ENCODE measurements around the gene HOXA10. TPM values are rescaled to one million over a fixed set of nuclear protein-coding genes. Genes with fewer than 3 reads are reported as not detected.

The HOXA10 gene
- total RNA-seq, 1 experiment from 2014 or later: 9.5 TPM

DNA sequence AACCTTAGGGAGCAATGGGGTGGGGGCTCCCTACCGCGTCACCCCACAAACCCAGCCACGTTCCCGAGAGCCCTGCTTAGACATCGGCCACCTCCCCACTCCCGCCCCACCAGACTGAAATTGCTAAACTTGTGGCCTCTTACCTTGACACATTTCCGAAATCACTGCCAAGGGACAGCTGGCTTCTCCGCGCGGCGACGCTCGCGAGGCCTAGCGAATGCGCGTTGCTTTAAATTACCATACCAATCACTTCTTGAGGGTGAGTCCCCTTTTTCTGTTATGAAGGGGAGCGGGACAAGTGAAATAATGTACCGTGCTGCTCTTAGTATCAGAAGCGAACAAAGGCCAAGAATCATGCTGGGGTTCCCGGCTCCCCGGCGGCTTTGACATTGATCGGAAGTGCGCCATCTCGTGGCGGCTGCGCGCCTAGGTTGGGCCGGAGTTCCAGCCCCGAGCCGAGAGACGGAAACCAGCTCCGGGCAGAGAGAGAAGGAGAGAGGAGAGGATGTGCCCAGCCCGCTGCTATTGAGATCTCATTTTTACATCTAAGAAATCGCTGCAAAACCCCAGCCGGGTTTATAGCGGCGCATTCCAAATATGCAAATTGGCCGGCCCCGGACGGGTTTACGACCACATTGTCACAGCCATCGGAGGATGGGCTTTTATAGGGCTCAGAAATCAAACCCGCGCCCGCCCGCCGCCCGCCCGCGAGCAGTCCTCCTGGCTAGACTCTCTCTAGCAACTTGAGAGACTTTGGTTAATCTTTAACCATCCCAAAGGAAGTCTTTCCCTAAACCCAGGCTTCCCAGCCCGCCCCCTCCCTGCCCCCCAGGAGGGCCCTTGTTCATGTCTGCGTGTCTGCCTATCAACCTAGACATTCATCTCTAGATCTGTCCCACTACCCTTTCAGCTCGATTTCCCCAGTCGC lies 5.6 kb upstream of the HOXA10 start:
- H3K9me3 Mint-ChIP-seq (ENCODE audit: unreplicated experiment): no peaks in the 10 kb centered on the region
- DNase-seq: peak; percentile 70 to 84
- ChIA-PET POLR2A (no interaction called here), CTCF (interaction anchor here (0.6 to 1.7 kb wide), 15 partner anchors 10 to 1229 kb away, joined by 3 to 13 read pairs (median 3); partner anchors contain the start of genes HOXA13, HOXA7, HOXA9 and TAX1BP1)
- no peaks in the 10 kb centered on the region for H3K36me3 ChIP-seq (ENCODE audit: control insufficient read depth, insufficient read depth, low read length)
- H3K36me3 Mint-ChIP-seq (ENCODE audit: insufficient read depth, unreplicated experiment): peaks cover 3% of the 10 kb centered on the region
- H3K4me1 Mint-ChIP-seq (ENCODE audit: low read depth, unreplicated experiment): peaks cover 3% of the 10 kb centered on the region
- H3K27me3 Mint-ChIP-seq (ENCODE audit: insufficient read depth, unreplicated experiment): peaks cover 2% of the 10 kb centered on the region
- TF ChIP-seq, protein P1, sequence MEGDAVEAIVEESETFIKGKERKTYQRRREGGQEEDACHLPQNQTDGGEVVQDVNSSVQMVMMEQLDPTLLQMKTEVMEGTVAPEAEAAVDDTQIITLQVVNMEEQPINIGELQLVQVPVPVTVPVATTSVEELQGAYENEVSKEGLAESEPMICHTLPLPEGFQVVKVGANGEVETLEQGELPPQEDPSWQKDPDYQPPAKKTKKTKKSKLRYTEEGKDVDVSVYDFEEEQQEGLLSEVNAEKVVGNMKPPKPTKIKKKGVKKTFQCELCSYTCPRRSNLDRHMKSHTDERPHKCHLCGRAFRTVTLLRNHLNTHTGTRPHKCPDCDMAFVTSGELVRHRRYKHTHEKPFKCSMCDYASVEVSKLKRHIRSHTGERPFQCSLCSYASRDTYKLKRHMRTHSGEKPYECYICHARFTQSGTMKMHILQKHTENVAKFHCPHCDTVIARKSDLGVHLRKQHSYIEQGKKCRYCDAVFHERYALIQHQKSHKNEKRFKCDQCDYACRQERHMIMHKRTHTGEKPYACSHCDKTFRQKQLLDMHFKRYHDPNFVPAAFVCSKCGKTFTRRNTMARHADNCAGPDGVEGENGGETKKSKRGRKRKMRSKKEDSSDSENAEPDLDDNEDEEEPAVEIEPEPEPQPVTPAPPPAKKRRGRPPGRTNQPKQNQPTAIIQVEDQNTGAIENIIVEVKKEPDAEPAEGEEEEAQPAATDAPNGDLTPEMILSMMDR (IDR thresholded peaks at IDR 0.05; ENCODE audit: insufficient read depth in 1 of 2, low read depth in 1 of 2, low read length in 1 of 2, severe bottlenecking in 1 of 2, unreplicated experiment in 1 of 2): peak; percentile 92 to 93
- H3K27ac Mint-ChIP-seq (ENCODE audit: unreplicated experiment): peak overlapping the region; percentile 31
- BruUV-seq (replicated peaks): no TSS peak
- peak overlapping the region; percentile 74 for H3K4me3 Mint-ChIP-seq (ENCODE audit: unreplicated experiment)
- H3K4me1 ChIP-seq: peaks cover 12% of the 10 kb centered on the region
- peak overlapping the region; percentile 47 for H3K4me3 ChIP-seq (ENCODE audit: low read depth, low read length)
- H3K9me3 ChIP-seq: no peaks in the 10 kb centered on the region
- H3K27me3 ChIP-seq (replicated peaks; ENCODE audit: control insufficient read depth, insufficient read depth, low read length): peaks cover 2% of the 10 kb centered on the region; the same call in 1 of the 2 replicates
- intact Hi-C loops (cut with micrococcal nuclease; ENCODE audit: unreplicated experiment): no loop called here

DNA sequence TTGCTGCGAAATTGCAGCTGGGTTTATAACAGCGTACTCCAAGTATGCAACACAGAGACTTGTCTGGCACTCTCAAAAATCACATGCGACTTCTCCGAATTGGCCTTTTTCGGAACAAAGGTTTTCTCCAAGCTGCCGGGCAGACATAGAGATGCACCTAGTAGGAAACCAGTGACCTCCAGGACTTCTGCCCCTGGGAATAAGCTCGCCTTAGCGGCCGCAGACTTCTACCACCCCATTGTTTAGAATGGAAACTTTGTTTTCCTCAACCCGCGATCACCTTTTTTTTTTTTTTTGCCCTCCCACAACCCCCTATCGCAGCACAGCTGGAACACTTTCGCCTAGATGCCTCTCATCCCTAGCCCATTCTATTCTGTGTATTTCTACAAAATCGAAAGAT lies 4.9 kb upstream of the HOXA10 start:
- ChIA-PET CTCF (interaction anchor here (0.6 to 1.7 kb wide), 9 partner anchors 10 to 1035 kb away, joined by 3 to 13 read pairs (median 3); partner anchors contain the start of genes HOXA9 and TAX1BP1), POLR2A (no interaction called here)
- Histone ChIP-seq H3K36me3 (ENCODE audit: control insufficient read depth, insufficient read depth, low read length) (no peaks in the 10 kb centered on the region), H3K4me1 (peaks cover 11% of the 10 kb centered on the region), H3K9me3 (no peaks in the 10 kb centered on the region), H3K4me3 (ENCODE audit: low read depth, low read length) (peak overlapping the region; percentile 47), H3K27me3 (replicated peaks; ENCODE audit: control insufficient read depth, insufficient read depth, low read length) (peaks cover 2% of the 10 kb centered on the region)
- DNase-seq: no peak
- H3K4me1 Mint-ChIP-seq (ENCODE audit: low read depth, unreplicated experiment): no peaks in the 10 kb centered on the region
- no TSS peak for BruUV-seq (replicated peaks)
- H3K27me3 Mint-ChIP-seq (ENCODE audit: insufficient read depth, unreplicated experiment): no peaks in the 10 kb centered on the region
- H3K27ac Mint-ChIP-seq (ENCODE audit: unreplicated experiment): peak overlapping the region; percentile 31
- TF ChIP-seq, protein P1 (IDR thresholded peaks at IDR 0.05; ENCODE audit: insufficient read depth in 1 of 2, low read depth in 1 of 2, low read length in 1 of 2, severe bottlenecking in 1 of 2, unreplicated experiment in 1 of 2): no peak
- peak overlapping the region; percentile 74 for H3K4me3 Mint-ChIP-seq (ENCODE audit: unreplicated experiment)
- intact Hi-C loops (cut with micrococcal nuclease; ENCODE audit: unreplicated experiment): no loop called here
- no peaks in the 10 kb centered on the region for H3K36me3 Mint-ChIP-seq (ENCODE audit: insufficient read depth, unreplicated experiment)
- H3K9me3 Mint-ChIP-seq (ENCODE audit: unreplicated experiment): no peaks in the 10 kb centered on the region

DNA sequence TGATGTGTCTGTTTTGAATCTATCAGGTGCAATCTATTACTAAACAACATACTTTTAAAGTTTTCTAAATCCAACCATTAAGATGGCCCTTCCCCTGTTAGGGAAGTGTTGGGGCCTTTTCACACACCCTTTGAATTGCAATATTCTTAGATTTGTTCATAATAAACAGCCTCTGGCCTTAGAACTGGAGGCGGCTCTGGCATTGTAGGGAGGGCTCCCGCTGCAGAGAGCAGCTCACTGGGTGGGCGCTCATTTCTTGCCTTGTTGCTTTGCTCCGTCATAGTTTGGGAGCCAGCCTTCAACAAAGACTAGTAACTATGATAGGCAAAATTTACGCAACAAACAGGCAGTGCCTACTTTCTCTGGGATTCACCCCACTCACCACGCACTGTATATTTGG lies 4.2 kb upstream of the HOXA10 start:
- Histone ChIP-seq H3K9me3 (no peaks in the 10 kb centered on the region), H3K4me3 (ENCODE audit: low read depth, low read length) (no peak overlapping the region), H3K4me1 (peaks cover 9% of the 10 kb centered on the region), H3K36me3 (ENCODE audit: control insufficient read depth, insufficient read depth, low read length) (no peaks in the 10 kb centered on the region), H3K27me3 (replicated peaks; ENCODE audit: control insufficient read depth, insufficient read depth, low read length) (peaks cover 2% of the 10 kb centered on the region)
- BruUV-seq (replicated peaks): no TSS peak
- no peak overlapping the region for H3K27ac Mint-ChIP-seq (ENCODE audit: unreplicated experiment)
- no peaks in the 10 kb centered on the region for H3K36me3 Mint-ChIP-seq (ENCODE audit: insufficient read depth, unreplicated experiment)
- no peaks in the 10 kb centered on the region for H3K9me3 Mint-ChIP-seq (ENCODE audit: unreplicated experiment)
- intact Hi-C loops (cut with micrococcal nuclease; ENCODE audit: unreplicated experiment): no loop called here
- H3K4me1 Mint-ChIP-seq (ENCODE audit: low read depth, unreplicated experiment): no peaks in the 10 kb centered on the region
- H3K27me3 Mint-ChIP-seq (ENCODE audit: insufficient read depth, unreplicated experiment): no peaks in the 10 kb centered on the region
- ChIA-PET CTCF (interaction anchor here (0.6 to 1.7 kb wide), 3 partner anchors 9 to 921 kb away, joined by 3 to 12 read pairs (median 3); no protein-coding TSS in a partner anchor), POLR2A (no interaction called here)
- TF ChIP-seq, protein P1 (IDR thresholded peaks at IDR 0.05; ENCODE audit: insufficient read depth in 1 of 2, low read depth in 1 of 2, low read length in 1 of 2, severe bottlenecking in 1 of 2, unreplicated experiment in 1 of 2): no peak
- no peak overlapping the region for H3K4me3 Mint-ChIP-seq (ENCODE audit: unreplicated experiment)
- DNase-seq: no peak

Measured in Caco-2 (cell line).